HCT116 (cell line): ENCODE data around the gene ABHD1. TPM values are rescaled to one million over a fixed set of nuclear protein-coding genes. Genes with fewer than 3 reads are reported as not detected.
A peak's percentile ranks its signal among the peaks of the same experiment; 100 is the strongest.

Source experiments
- ATAC-seq: fragments of 200-7000 bp; cut with Tn5 transposase; 2 replicates; pipeline ENCODE4 v1.9.1; 2020; ENCODE audit warnings: mild to moderate bottlenecking, moderate library complexity
- BruUV-seq: library from RNA; stranded (reverse); fragments of 400-500 nt; replicated peaks from 2 replicates; lab custom pipeline; 2021; lab: Mats Ljungman, UMichigan
- CTCF ChIA-PET: fragments of 300-600 bp; sonication (Branson Sonifier 250); formaldehyde crosslinking; loops from one replicate; lab custom pipeline; 2021; ENCODE audit warnings: antibody characterized with exemption; lab: Charles Lee
- POLR2A ChIA-PET: fragments of 300-600, 350-600 bp; sonication (Branson Sonifier 250); formaldehyde crosslinking; loops from one replicate; lab custom pipeline; 2021; ENCODE audit warnings: antibody characterized with exemption; lab: Charles Lee
- RAD21 ChIA-PET, 2 experiments: fragments of 300-600 bp; sonication (Branson Sonifier 250); formaldehyde crosslinking; loops; one replicate each; lab custom pipeline; 2023; ENCODE audit warnings: low total read pairs in 2 of 2; ENCODE audit not compliant: uncharacterized antibody in 2 of 2, unreplicated experiment in 2 of 2, low non-redundant PET in 1 of 2; lab: Charles Lee
- DNase-seq: peaks from one replicate; pipeline ENCODE4 v3.0.0-alpha.2; 2010; ENCODE audit warnings: low read depth, low spot score
- H2AFZ ChIP-seq: fragments of 200-600 bp; shearing (Covaris generic), sonication (generic); 2 replicates; pipeline ENCODE4 v1.6.1; 2017; ENCODE audit warnings: low read depth, mixed run types, mixed read lengths, antibody characterized with exemption, low read length; ENCODE audit not compliant: poor library complexity, severe bottlenecking
- H3K27ac ChIP-seq: 2 replicates; pipeline ENCODE4 v1.5.1; 2012; ENCODE audit warnings: low read depth, low read length
- H3K27me3 ChIP-seq: fragments of 200-600 bp; sonication (generic); 2 replicates; pipeline ENCODE4 v1.6.1; 2016; ENCODE audit warnings: mixed run types, low read length, mixed read lengths; ENCODE audit not compliant: insufficient read depth
- H3K36me3 ChIP-seq, 2 experiments: fragments of 200-500 bp in 1 of 2; fragments of 200-600 bp in 1 of 2; sonication (Bioruptor generic) in 1 of 2; sonication (generic) in 1 of 2; 2 replicates each; pipeline versions ENCODE4 v1.5.1 to v1.6.1; 2014 to 2016; ENCODE audit warnings: low read length in 2 of 2, inconsistent platforms in 1 of 2, mixed read lengths in 1 of 2, mixed run types in 1 of 2; ENCODE audit not compliant: insufficient read depth in 2 of 2, control insufficient read depth in 1 of 2
- H3K4me1 ChIP-seq, 2 experiments: fragments of 200-600 bp in 1 of 2; sonication (generic) in 1 of 2; 2 replicates each; pipeline versions ENCODE4 v1.5.1 to v1.6.1; 2012 to 2017; ENCODE audit warnings: low read length in 2 of 2, inconsistent platforms in 1 of 2, mild to moderate bottlenecking in 1 of 2, mixed read lengths in 1 of 2, mixed run types in 1 of 2, moderate library complexity in 1 of 2; ENCODE audit not compliant: insufficient read depth in 2 of 2, control insufficient read depth in 1 of 2
- H3K4me2 ChIP-seq: fragments of 200-600 bp; sonication (generic); 2 replicates; pipeline ENCODE4 v1.6.1; 2017; ENCODE audit warnings: mixed run types, low read length, mixed read lengths
- H3K4me3 ChIP-seq, 2 experiments: fragments of 200-600 bp in 1 of 2; sonication (generic) in 1 of 2; replicated peaks in 1 of 2; 2 replicates each; pipeline ENCODE4 v1.5.1; 2011 to 2016; ENCODE audit warnings: low read length in 2 of 2, control low read depth in 1 of 2, low read depth in 1 of 2, mild to moderate bottlenecking in 1 of 2, mixed read lengths in 1 of 2, mixed run types in 1 of 2
- H3K79me2 ChIP-seq: fragments of 200-600 bp; sonication (generic); 2 replicates; pipeline ENCODE4 v1.6.1; 2017; ENCODE audit warnings: mild to moderate bottlenecking, mixed run types, low read length, moderate library complexity, mixed read lengths; ENCODE audit not compliant: insufficient read depth
- H3K9ac ChIP-seq: fragments of 200-600 bp; sonication (generic); 2 replicates; pipeline ENCODE4 v1.6.1; 2016; ENCODE audit warnings: low read length, mixed read lengths
- H3K9me2 ChIP-seq: fragments of 200-600 bp; sonication (generic), shearing (Covaris generic); 2 replicates; pipeline ENCODE4 v1.6.1; 2017; ENCODE audit warnings: mixed run types, mild to moderate bottlenecking, moderate library complexity; ENCODE audit not compliant: insufficient read depth
- H3K9me3 ChIP-seq, 2 experiments: fragments of 200-500 bp in 1 of 2; fragments of 200-600 bp in 1 of 2; sonication (Bioruptor generic) in 1 of 2; sonication (generic) in 1 of 2; 2 replicates each; pipeline ENCODE4 v1.6.1; 2014 to 2017; ENCODE audit warnings: low read length in 2 of 2, mixed read lengths in 2 of 2, inconsistent platforms in 1 of 2, low read depth in 1 of 2, mild to moderate bottlenecking in 1 of 2, mixed run types in 1 of 2, moderate library complexity in 1 of 2; ENCODE audit not compliant: control insufficient read depth in 1 of 2, insufficient read depth in 1 of 2
- H4K20me1 ChIP-seq: fragments of 200-600 bp; sonication (generic), shearing (Covaris generic); 2 replicates; pipeline ENCODE4 v1.6.1; 2017; ENCODE audit warnings: mixed run types, mild to moderate bottlenecking, moderate library complexity; ENCODE audit not compliant: insufficient read depth
- EZH2 ChIP-seq: fragments of 200-600 bp; sonication (generic); IDR thresholded peaks from 2 replicates; pipeline ENCODE4 v1.6.1; 2017; ENCODE audit warnings: antibody characterized with exemption, mixed run types
- REST ChIP-seq: IDR thresholded peaks from 2 replicates; pipeline ENCODE4 v1.6.1; 2012; ENCODE audit warnings: low read depth
- SIN3A ChIP-seq: IDR thresholded peaks from 2 replicates; pipeline ENCODE4 v1.6.1; 2012; ENCODE audit warnings: low read depth
- ZFX ChIP-seq: fragments of 450-650 bp; IDR thresholded peaks from 2 replicates; pipeline ENCODE4 v1.6.1; 2017
- ZNF274 ChIP-seq: fragments of 200-500 bp; sonication (Bioruptor generic); IDR thresholded peaks from 2 replicates; pipeline ENCODE4 v1.6.1; 2014; ENCODE audit warnings: mild to moderate bottlenecking, low read depth, low read length, inconsistent platforms
- intact Hi-C: fragments of 100-400 bp; cut with micrococcal nuclease; formaldehyde crosslinking; loops from 2 replicates; pipeline ENCODE4 v1.10.0; 2022
- total RNA-seq: library from RNA; stranded (reverse); gene quantifications from one replicate; pipeline ENCODE4 v1.2.1, GENCODE V29; 2021; ENCODE audit not compliant: unreplicated experiment

Gene ABHD1
- total RNA-seq, 1 experiment from 2014 or later = not detected

- ChIA-PET CTCF (no interaction called here), POLR2A (no interaction called here), RAD21 (interaction anchor here in 1 of 2 experiments (0.6 kb wide), 1 partner anchor 120 kb away, joined by 3 read pairs; no protein-coding TSS in a partner anchor)
- H3K4me2 ChIP-seq = no peak overlapping the region
- no peak overlapping the region for H3K9ac ChIP-seq
- ATAC-seq = peak; percentile 19; the same call in 1 of the 2 replicates
- intact Hi-C loops = no loop called here
- DNase-seq = no peak
- H4K20me1 ChIP-seq = no peaks in the 10 kb centered on the region
- no peak overlapping the region for H3K27ac ChIP-seq
- H3K79me2 ChIP-seq = peaks cover 7% of the 10 kb centered on the region
- no peaks in the 10 kb centered on the region for H3K27me3 ChIP-seq
- no peaks in the 10 kb centered on the region for H3K9me3 ChIP-seq
- no peak overlapping the region for H2AFZ ChIP-seq
- no TSS peak for BruUV-seq
- TF ChIP-seq ZFX (no peak), ZNF274 (no peak), EZH2 (no peak), REST (no peak), SIN3A (no peak)
- TF ChIP-seq, all 23 proteins: peak for 0
- H3K4me1 ChIP-seq = peaks cover 0 to 5% of the 10 kb centered on the region in 2 experiments; a peak in 3 of 4 replicates
- H3K9me2 ChIP-seq = no peaks in the 10 kb centered on the region
- no peak overlapping the region for H3K4me3 ChIP-seq
- peaks cover 14 to 19% of the 10 kb centered on the region in 2 experiments; a peak in 3 of 4 replicates for H3K36me3 ChIP-seq
These were observed 4.5 kb downstream of the ABHD1 start for GRCh38 chr2:27127883-27128667.
